IMR-90 (cell line): ENCODE results near the gene FOXN3. TPM values are rescaled to one million over a fixed set of nuclear protein-coding genes. Genes with fewer than 3 reads are reported as not detected.

Source experiments
- ATAC-seq: fragments of 200-7000 bp; cut with Tn5 transposase; 2 replicates; pipeline ENCODE4 v1.9.1; 2020; ENCODE audit warnings: low read depth, mild to moderate bottlenecking, moderate library complexity
- BruUV-seq: library from RNA; stranded (reverse); fragments of 400-500 nt; replicated peaks from 2 replicates; lab custom pipeline; 2021; lab: Mats Ljungman, UMichigan
- CTCF ChIA-PET: fragments of 300-600 bp; formaldehyde crosslinking; extraction: SDS; loops from one replicate; lab custom pipeline; 2021; ENCODE audit warnings: antibody characterized with exemption; lab: Yijun Ruan, JAX
- POLR2A ChIA-PET: fragments of 300-600 bp; sonication (Branson Sonifier 250); formaldehyde crosslinking; loops from one replicate; lab custom pipeline; 2022; ENCODE audit warnings: antibody characterized with exemption; ENCODE audit not compliant: unreplicated experiment; lab: Charles Lee
- DNase-seq: peaks from one replicate; pipeline ENCODE4 v3.0.0; 2013
- H2AFZ ChIP-seq: replicated peaks from 2 replicates; pipeline ENCODE3; 2013; ENCODE audit warnings: low read length, mild to moderate bottlenecking; ENCODE audit not compliant: poor library complexity
- H2AK5ac ChIP-seq: 2 replicates; pipeline ENCODE4 v1.6.1; 2013; ENCODE audit warnings: low read depth, low read length, inconsistent platforms
- H2AK9ac ChIP-seq: replicated peaks from 2 replicates; pipeline ENCODE3; 2013; ENCODE audit warnings: mild to moderate bottlenecking, low read depth, low read length, moderate library complexity; ENCODE audit not compliant: poor library complexity
- H2BK120ac ChIP-seq: 2 replicates; pipeline ENCODE4 v1.6.1; 2013; ENCODE audit warnings: low read depth, low read length, inconsistent platforms
- H2BK15ac ChIP-seq: 3 replicates; pipeline ENCODE4 v1.6.1; 2013; ENCODE audit warnings: low read depth, low read length, inconsistent platforms
- H2BK20ac ChIP-seq: 2 replicates; pipeline ENCODE4 v1.6.1; 2013; ENCODE audit warnings: low read depth, mild to moderate bottlenecking, inconsistent platforms, low read length, moderate library complexity
- H2BK5ac ChIP-seq: 2 replicates; pipeline ENCODE4 v1.6.1; 2013; ENCODE audit warnings: mild to moderate bottlenecking, low read depth, low read length, inconsistent platforms; ENCODE audit not compliant: poor library complexity, severe bottlenecking
- H3K14ac ChIP-seq: replicated peaks from 2 replicates; pipeline ENCODE4 v1.6.1; 2013; ENCODE audit warnings: low read depth, low read length, inconsistent platforms
- H3K18ac ChIP-seq: 2 replicates; pipeline ENCODE4 v1.6.1; 2013; ENCODE audit warnings: low read depth, low read length, control low read depth
- H3K23ac ChIP-seq: 2 replicates; pipeline ENCODE4 v1.6.1; 2013; ENCODE audit warnings: low read depth, low read length, inconsistent platforms
- H3K27ac ChIP-seq: 2 replicates; pipeline ENCODE4 v1.5.1; 2013; ENCODE audit warnings: mild to moderate bottlenecking, control low read depth, low read length; ENCODE audit not compliant: insufficient read depth
- H3K27me3 ChIP-seq: 2 replicates; pipeline ENCODE4 v1.6.1; 2013; ENCODE audit warnings: low read length; ENCODE audit not compliant: control insufficient read depth, insufficient read depth
- H3K36me3 ChIP-seq: 2 replicates; pipeline ENCODE4 v1.6.1; 2013; ENCODE audit warnings: low read length, mixed read lengths; ENCODE audit not compliant: control insufficient read depth, insufficient read depth
- H3K4ac ChIP-seq: 2 replicates; pipeline ENCODE4 v1.6.1; 2013; ENCODE audit warnings: low read depth, low read length, inconsistent platforms
- H3K4me1 ChIP-seq: 2 replicates; pipeline ENCODE4 v1.6.1; 2013; ENCODE audit warnings: low read length, mixed read lengths; ENCODE audit not compliant: control insufficient read depth, insufficient read depth
- H3K4me2 ChIP-seq: 2 replicates; pipeline ENCODE4 v1.6.1; 2013; ENCODE audit warnings: low read depth, mild to moderate bottlenecking, control low read depth, low read length, moderate library complexity
- H3K4me3 ChIP-seq: 2 replicates; pipeline ENCODE4 v1.5.1; 2013; ENCODE audit warnings: low read depth, mild to moderate bottlenecking, control low read depth, low read length, moderate library complexity; ENCODE audit not compliant: insufficient read depth
- H3K56ac ChIP-seq: 2 replicates; pipeline ENCODE4 v1.6.1; 2013; ENCODE audit warnings: low read length, inconsistent platforms; ENCODE audit not compliant: insufficient read depth; ENCODE audit errors: extremely low read depth
- H3K79me1 ChIP-seq, 2 experiments: 2 replicates each; pipeline ENCODE4 v1.6.1; 2013; ENCODE audit warnings: low read length in 2 of 2, inconsistent platforms in 1 of 2, low read depth in 1 of 2
- H3K9ac ChIP-seq: 2 replicates; pipeline ENCODE4 v1.6.1; 2013; ENCODE audit warnings: low read depth, low read length, control low read depth
- H3K9me1 ChIP-seq: 2 replicates; pipeline ENCODE4 v1.6.1; 2013; ENCODE audit warnings: low read length, inconsistent platforms; ENCODE audit not compliant: insufficient read depth
- H3K9me3 ChIP-seq: 2 replicates; pipeline ENCODE4 v1.6.1; 2013; ENCODE audit warnings: low read length; ENCODE audit not compliant: control insufficient read depth, insufficient read depth
- H4K20me1 ChIP-seq: 2 replicates; pipeline ENCODE4 v1.6.1; 2013; ENCODE audit warnings: low read length, inconsistent platforms; ENCODE audit not compliant: insufficient read depth
- H4K5ac ChIP-seq: 2 replicates; pipeline ENCODE4 v1.6.1; 2013; ENCODE audit warnings: mild to moderate bottlenecking, low read depth, low read length, control low read depth
- H4K8ac ChIP-seq, 2 experiments: 2 replicates each; pipeline ENCODE4 v1.6.1; 2013; ENCODE audit warnings: low read depth in 2 of 2, low read length in 2 of 2, control low read depth in 1 of 2, inconsistent platforms in 1 of 2
- H4K91ac ChIP-seq: 2 replicates; pipeline ENCODE4 v1.6.1; 2013; ENCODE audit warnings: low read depth, low read length, inconsistent platforms; ENCODE audit not compliant: insufficient read depth
- CEBPB ChIP-seq: IDR thresholded peaks from 2 replicates; pipeline ENCODE4 v1.6.1; 2012; ENCODE audit warnings: low read depth, low read length, improper control_type of control experiment
- CHD1 ChIP-seq: IDR thresholded peaks from 2 replicates; pipeline ENCODE4 v1.6.1; 2012; ENCODE audit warnings: low read depth, low read length, improper control_type of control experiment
- FOS ChIP-seq: fragments of 150-350 bp; IDR thresholded peaks from 2 replicates; pipeline ENCODE4 v1.6.1; 2016; ENCODE audit warnings: low read depth, low read length
- MAFK ChIP-seq: IDR thresholded peaks from 2 replicates; pipeline ENCODE4 v1.6.1; 2012; ENCODE audit warnings: low read depth, low read length, improper control_type of control experiment
- MAZ ChIP-seq: IDR thresholded peaks from 2 replicates; pipeline ENCODE4 v1.6.1; 2012; ENCODE audit warnings: low read depth, mild to moderate bottlenecking, low read length, improper control_type of control experiment, moderate library complexity, borderline replicate concordance
- MXI1 ChIP-seq: IDR thresholded peaks from 2 replicates; pipeline ENCODE4 v1.6.1; 2012; ENCODE audit warnings: low read depth, mild to moderate bottlenecking, low read length, moderate library complexity, borderline replicate concordance
- NFE2L2 ChIP-seq: fragments of 150-350 bp; IDR thresholded peaks from 2 replicates; pipeline ENCODE4 v1.6.1; 2016; ENCODE audit warnings: low read depth, mild to moderate bottlenecking, low read length
- RAD21 ChIP-seq: IDR thresholded peaks from 2 replicates; pipeline ENCODE4 v1.6.1; 2012; ENCODE audit warnings: low read length, improper control_type of control experiment
- RCOR1 ChIP-seq: IDR thresholded peaks from 2 replicates; pipeline ENCODE4 v1.6.1; 2012; ENCODE audit warnings: mild to moderate bottlenecking, low read length, improper control_type of control experiment; ENCODE audit not compliant: insufficient replicate concordance
- RFX5 ChIP-seq: IDR thresholded peaks from 2 replicates; pipeline ENCODE4 v1.8.0; 2012; ENCODE audit warnings: low read depth, mild to moderate bottlenecking, low read length, moderate library complexity
- WGBS, 2 experiments: methylation state at CpG; one replicate each; pipeline versions ENCODE4 v1.1.5 to v1.1.7; 2013; ENCODE audit warnings: missing lambda C conversion rate in 2 of 2; ENCODE audit not compliant: insufficient read length in 1 of 2; ENCODE audit errors: extremely low coverage in 2 of 2; 5-methylcytosine and 5-hydroxymethylcytosine counted together
- dilution Hi-C: fragments of 300-500 bp; cut with HindIII; formaldehyde crosslinking; loops from one replicate; pipeline ENCODE4 v1.14.3; 2018; ENCODE audit warnings: low sequenced_read_pairs; ENCODE audit not compliant: unreplicated experiment
- in situ Hi-C: fragments of 300-500 bp; cut with MboI; formaldehyde crosslinking; loops from 3 replicates; pipeline ENCODE4 v1.14.3; 2019; ENCODE audit warnings: low sequenced_read_pairs, inconsistent platforms, mixed read lengths
- intact Hi-C: fragments of 100-400 bp; cut with micrococcal nuclease; formaldehyde crosslinking; loops from 2 replicates; pipeline ENCODE4 v1.10.0; 2022
- polyA plus RNA-seq, 3 experiments: library from polyadenylated mRNA; depleted of rRNA; stranded (reverse); fragments of >200 nt; gene quantifications; 2 replicates each; pipeline ENCODE4 v1.2.3, GENCODE V29; 2012; ENCODE audit warnings: low replicate concordance in 1 of 3
- total RNA-seq: library from RNA; depleted of rRNA; stranded (reverse); fragments of >200 nt; gene quantifications from 2 replicates; pipeline ENCODE4 v1.2.3, GENCODE V29; 2012
- TF ChIP-seq, protein P1 (sequence below): fragments of 150-350 bp; IDR thresholded peaks from 2 replicates; pipeline ENCODE4 v1.6.1; 2017; ENCODE audit warnings: mild to moderate bottlenecking, antibody characterized with exemption, low read length, low read depth
- TF ChIP-seq, protein P2 (sequence below): fragments of 150-350 bp; IDR thresholded peaks from 2 replicates; pipeline ENCODE4 v1.6.1; 2016; ENCODE audit warnings: low read depth, mild to moderate bottlenecking, low read length, moderate library complexity, borderline replicate concordance
- TF ChIP-seq, protein P3 (sequence below): conservative IDR thresholded peaks from 2 replicates; pipeline ENCODE4 v1.5.1; 2012; ENCODE audit warnings: mild to moderate bottlenecking, low read depth, low read length, improper control_type of control experiment

Gene FOXN3
- total and polyA plus RNA-seq, 2 of the 4 experiments (the other 2 are of a cell fraction), result 22.6 to 33.7 TPM

DNA sequence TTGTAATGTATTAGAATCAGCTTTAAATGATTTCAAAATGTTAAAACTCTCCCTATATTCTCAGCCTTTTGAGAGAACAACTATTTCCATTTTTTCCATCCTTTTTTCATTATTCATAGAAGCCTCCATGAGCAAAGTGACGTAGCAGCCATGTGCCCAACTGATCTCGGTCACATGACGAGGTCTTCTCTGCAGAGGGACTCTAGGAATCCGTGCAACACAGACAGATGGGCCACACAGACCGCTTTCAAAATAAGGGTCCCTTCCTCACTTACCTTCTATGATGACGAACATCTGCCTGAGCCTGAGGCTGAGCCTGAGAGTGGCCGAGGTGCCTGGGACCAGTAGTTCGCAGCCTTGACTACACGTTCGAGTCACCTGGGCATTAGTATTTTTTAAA lies 293.8 kb downstream of the FOXN3 start:
- intact Hi-C loops, result no loop called here
- H4K20me1 ChIP-seq, result no peaks in the 10 kb centered on the region
- 83% methylated on average over 4 of the region's 10 CpGs; no CpG with 5 or more reads in 1 of the 2 experiments for WGBS, 2 experiments
- no peak overlapping the region for H2AK5ac ChIP-seq
- no peak overlapping the region for H4K8ac ChIP-seq
- no peak overlapping the region for H3K4ac ChIP-seq
- no peak overlapping the region for H3K27ac ChIP-seq
- no peak overlapping the region for H2BK120ac ChIP-seq
- H2BK20ac ChIP-seq, result no peak overlapping the region
- ChIA-PET POLR2A (no interaction called here), CTCF (no interaction called here)
- no peak overlapping the region for H2BK5ac ChIP-seq
- ATAC-seq (no peak), DNase-seq (no peak)
- no peak overlapping the region for H3K9ac ChIP-seq
- no peaks in the 10 kb centered on the region for H3K9me1 ChIP-seq
- no peaks in the 10 kb centered on the region for H3K36me3 ChIP-seq
- no peak overlapping the region for H3K18ac ChIP-seq
- peaks cover 26% of the 10 kb centered on the region for H3K27me3 ChIP-seq
- H3K56ac ChIP-seq, result no peak overlapping the region
- TF ChIP-seq RCOR1, result no peak
- no peak for TF ChIP-seq RFX5
- TF ChIP-seq NFE2L2, result no peak
- no peak for TF ChIP-seq MAZ
- TF ChIP-seq MXI1, result no peak
- TF ChIP-seq CEBPB, result no peak
- no peak for TF ChIP-seq CHD1
- no peak for TF ChIP-seq RAD21
- TF ChIP-seq FOS, result no peak
- TF ChIP-seq, protein P1, sequence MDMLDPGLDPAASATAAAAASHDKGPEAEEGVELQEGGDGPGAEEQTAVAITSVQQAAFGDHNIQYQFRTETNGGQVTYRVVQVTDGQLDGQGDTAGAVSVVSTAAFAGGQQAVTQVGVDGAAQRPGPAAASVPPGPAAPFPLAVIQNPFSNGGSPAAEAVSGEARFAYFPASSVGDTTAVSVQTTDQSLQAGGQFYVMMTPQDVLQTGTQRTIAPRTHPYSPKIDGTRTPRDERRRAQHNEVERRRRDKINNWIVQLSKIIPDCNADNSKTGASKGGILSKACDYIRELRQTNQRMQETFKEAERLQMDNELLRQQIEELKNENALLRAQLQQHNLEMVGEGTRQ, result no peak
- TF ChIP-seq, protein P2, sequence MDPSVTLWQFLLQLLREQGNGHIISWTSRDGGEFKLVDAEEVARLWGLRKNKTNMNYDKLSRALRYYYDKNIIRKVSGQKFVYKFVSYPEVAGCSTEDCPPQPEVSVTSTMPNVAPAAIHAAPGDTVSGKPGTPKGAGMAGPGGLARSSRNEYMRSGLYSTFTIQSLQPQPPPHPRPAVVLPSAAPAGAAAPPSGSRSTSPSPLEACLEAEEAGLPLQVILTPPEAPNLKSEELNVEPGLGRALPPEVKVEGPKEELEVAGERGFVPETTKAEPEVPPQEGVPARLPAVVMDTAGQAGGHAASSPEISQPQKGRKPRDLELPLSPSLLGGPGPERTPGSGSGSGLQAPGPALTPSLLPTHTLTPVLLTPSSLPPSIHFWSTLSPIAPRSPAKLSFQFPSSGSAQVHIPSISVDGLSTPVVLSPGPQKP, result no peak
- TF ChIP-seq, protein P3, sequence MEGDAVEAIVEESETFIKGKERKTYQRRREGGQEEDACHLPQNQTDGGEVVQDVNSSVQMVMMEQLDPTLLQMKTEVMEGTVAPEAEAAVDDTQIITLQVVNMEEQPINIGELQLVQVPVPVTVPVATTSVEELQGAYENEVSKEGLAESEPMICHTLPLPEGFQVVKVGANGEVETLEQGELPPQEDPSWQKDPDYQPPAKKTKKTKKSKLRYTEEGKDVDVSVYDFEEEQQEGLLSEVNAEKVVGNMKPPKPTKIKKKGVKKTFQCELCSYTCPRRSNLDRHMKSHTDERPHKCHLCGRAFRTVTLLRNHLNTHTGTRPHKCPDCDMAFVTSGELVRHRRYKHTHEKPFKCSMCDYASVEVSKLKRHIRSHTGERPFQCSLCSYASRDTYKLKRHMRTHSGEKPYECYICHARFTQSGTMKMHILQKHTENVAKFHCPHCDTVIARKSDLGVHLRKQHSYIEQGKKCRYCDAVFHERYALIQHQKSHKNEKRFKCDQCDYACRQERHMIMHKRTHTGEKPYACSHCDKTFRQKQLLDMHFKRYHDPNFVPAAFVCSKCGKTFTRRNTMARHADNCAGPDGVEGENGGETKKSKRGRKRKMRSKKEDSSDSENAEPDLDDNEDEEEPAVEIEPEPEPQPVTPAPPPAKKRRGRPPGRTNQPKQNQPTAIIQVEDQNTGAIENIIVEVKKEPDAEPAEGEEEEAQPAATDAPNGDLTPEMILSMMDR, result no peak
- no peak for TF ChIP-seq MAFK
- no peak overlapping the region for H4K91ac ChIP-seq
- in situ Hi-C loops, result no loop called here
- H3K23ac ChIP-seq, result no peak overlapping the region
- H4K5ac ChIP-seq, result no peak overlapping the region
- no peak overlapping the region for H2BK15ac ChIP-seq
- dilution Hi-C loops, result no loop called here
- no peak overlapping the region for H3K4me2 ChIP-seq
- no peaks in the 10 kb centered on the region for H3K79me1 ChIP-seq
- no peak overlapping the region for H2AFZ ChIP-seq
- no peak overlapping the region for H3K4me3 ChIP-seq
- no TSS peak for BruUV-seq
- no peak overlapping the region for H2AK9ac ChIP-seq
- H3K14ac ChIP-seq, result no peak overlapping the region
- H3K4me1 ChIP-seq, result no peaks in the 10 kb centered on the region
- H3K9me3 ChIP-seq, result peaks cover 9% of the 10 kb centered on the region; the same call in 1 of the 2 replicates
